Mesothelial cell of epicardium (in vitro differentiated cells): ENCODE results near the gene WSCD1. TPM values are rescaled to one million over a fixed set of nuclear protein-coding genes. Genes with fewer than 3 reads are reported as not detected.

Source experiments
- DNase-seq, 2 experiments: peaks; one replicate each; pipeline ENCODE4 v3.0.0; 2021; ENCODE audit warnings: low spot score in 2 of 2; ENCODE audit not compliant: unreplicated experiment in 2 of 2
- H3K27ac Mint-ChIP-seq: 2 replicates; pipeline ENCODE4 v1.8.0; 2021; ENCODE audit warnings: mixed read lengths
- H3K27me3 Mint-ChIP-seq: 2 replicates; pipeline ENCODE4 v1.8.0; 2021; ENCODE audit warnings: low read depth, mixed read lengths
- H3K36me3 Mint-ChIP-seq: 2 replicates; pipeline ENCODE4 v1.8.0; 2021; ENCODE audit warnings: mixed read lengths
- H3K4me1 Mint-ChIP-seq: 2 replicates; pipeline ENCODE4 v1.8.0; 2021; ENCODE audit warnings: mixed read lengths
- H3K4me3 Mint-ChIP-seq: 2 replicates; pipeline ENCODE4 v1.8.0; 2021; ENCODE audit warnings: mild to moderate bottlenecking, moderate library complexity, mixed read lengths
- H3K9me3 Mint-ChIP-seq: 2 replicates; pipeline ENCODE4 v1.8.0; 2021; ENCODE audit warnings: mixed read lengths
- CTCF ChIP-seq: fragments of 200-600 bp; sonication (generic); IDR thresholded peaks from one replicate; pipeline ENCODE4 v1.5.0; 2021; ENCODE audit warnings: antibody characterized with exemption; ENCODE audit not compliant: unreplicated experiment
- total RNA-seq: library from RNA; stranded (reverse); gene quantifications from 3 replicates; pipeline ENCODE4 v1.2.1, GENCODE V29; 2021

Gene WSCD1
- total RNA-seq, 1 donor from 2014 or later = 1.6 TPM

DNA sequence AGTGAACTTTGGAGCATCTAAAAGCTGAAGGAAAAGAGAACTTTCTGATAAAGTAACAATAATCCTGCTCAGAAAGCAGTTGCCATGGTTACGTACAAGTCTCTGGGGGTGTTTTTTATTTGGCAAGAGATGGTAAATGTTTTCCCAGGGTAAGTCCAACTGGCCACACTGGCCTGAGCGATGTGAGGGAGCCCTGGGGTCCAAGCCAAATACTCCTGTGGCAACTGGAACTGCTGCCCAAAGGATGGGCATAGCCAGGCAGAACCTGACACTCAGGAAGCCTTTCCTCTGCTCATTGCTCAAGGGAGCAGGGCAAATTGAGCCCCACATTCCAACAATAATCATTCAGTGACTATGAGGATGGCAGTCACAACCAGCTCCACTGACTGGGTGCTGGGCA, 26.8 kb upstream of the WSCD1 start:
- Mint-ChIP-seq H3K4me3 (no peak overlapping the region), H3K36me3 (no peaks in the 10 kb centered on the region), H3K27ac (no peak overlapping the region), H3K4me1 (no peaks in the 10 kb centered on the region), H3K9me3 (no peaks in the 10 kb centered on the region), H3K27me3 (peaks cover 21% of the 10 kb centered on the region)
- TF ChIP-seq CTCF = no peak
- no peak for DNase-seq

- TF ChIP-seq CTCF = no peak
- Mint-ChIP-seq H3K36me3 (no peaks in the 10 kb centered on the region), H3K4me3 (no peak overlapping the region), H3K4me1 (no peaks in the 10 kb centered on the region), H3K27ac (no peak overlapping the region), H3K27me3 (peaks cover 22% of the 10 kb centered on the region), H3K9me3 (no peaks in the 10 kb centered on the region)
- no peak for DNase-seq
These were observed 25.9 kb upstream of the WSCD1 start for GRCh38 chr17:6044261-6044660.

DNA sequence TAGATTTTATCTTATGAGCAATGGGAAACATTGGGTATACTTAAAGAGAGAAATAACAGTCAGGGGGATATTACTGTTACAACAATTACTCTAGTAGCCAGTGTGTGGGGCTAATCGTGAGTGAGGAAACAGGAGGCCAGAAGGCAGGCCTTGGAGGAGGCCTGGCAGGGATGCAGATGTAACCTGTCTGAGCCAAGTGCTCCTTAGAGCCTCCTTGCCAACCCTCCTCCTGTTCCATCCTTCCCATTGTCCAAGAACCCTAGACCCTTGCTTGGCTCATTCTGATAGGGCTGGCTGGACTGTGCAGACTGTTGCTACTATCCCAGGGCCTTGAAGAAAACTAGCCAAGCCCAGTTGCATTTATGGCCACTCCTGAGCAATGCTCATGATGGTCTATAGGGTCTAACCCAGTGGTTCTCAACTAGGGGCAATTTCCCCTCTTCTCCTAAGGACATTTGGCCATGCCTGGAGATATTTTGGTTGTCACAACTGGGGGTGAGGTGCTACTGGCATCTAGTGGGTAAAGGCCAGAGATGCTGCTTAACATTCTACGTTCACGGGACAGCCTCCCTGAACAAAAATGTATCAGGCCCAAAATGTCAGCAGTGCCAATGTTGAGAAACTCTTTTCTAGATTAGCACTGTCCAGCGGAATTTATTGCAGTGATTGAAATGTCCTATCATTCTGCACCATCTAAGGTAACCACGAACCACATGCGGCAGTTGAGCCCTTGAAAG, 24.4 kb upstream of the WSCD1 start:
- DNase-seq = no peak
- Mint-ChIP-seq H3K36me3 (no peaks in the 10 kb centered on the region), H3K27ac (no peak overlapping the region), H3K27me3 (peaks cover 24% of the 10 kb centered on the region), H3K4me1 (no peaks in the 10 kb centered on the region), H3K4me3 (no peak overlapping the region), H3K9me3 (no peaks in the 10 kb centered on the region)
- no peak for TF ChIP-seq CTCF

DNA sequence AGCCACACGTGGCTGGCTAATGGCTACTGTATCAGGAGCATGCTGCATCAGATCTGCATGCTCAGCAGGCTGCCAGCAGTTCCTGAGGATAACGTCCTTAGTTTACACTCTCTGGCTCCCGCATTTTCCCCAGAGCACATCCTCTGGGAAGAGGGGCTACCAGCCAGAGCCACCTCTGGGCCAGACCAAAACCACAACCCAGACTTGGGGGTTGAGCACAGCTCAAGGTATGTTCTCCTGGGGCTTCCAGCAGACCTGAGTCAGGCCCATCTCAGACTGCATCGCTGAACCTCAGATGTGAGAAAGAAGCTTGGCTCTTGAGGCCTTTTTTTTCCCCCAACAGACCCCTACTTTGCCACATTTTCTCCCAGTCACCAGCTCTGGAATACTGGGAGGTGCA, 23.7 kb upstream of the WSCD1 start:
- peaks cover 24% of the 10 kb centered on the region for H3K27me3 Mint-ChIP-seq
- H3K4me3 Mint-ChIP-seq = no peak overlapping the region
- H3K9me3 Mint-ChIP-seq = no peaks in the 10 kb centered on the region
- H3K27ac Mint-ChIP-seq = no peak overlapping the region
- no peaks in the 10 kb centered on the region for H3K36me3 Mint-ChIP-seq
- H3K4me1 Mint-ChIP-seq = no peaks in the 10 kb centered on the region
- no peak for TF ChIP-seq CTCF
- DNase-seq = no peak

GRCh38 chr17:6046931-6047330, 23.2 kb upstream of the WSCD1 start:
- Mint-ChIP-seq H3K4me1 (no peaks in the 10 kb centered on the region), H3K4me3 (no peak overlapping the region), H3K27me3 (peaks cover 26% of the 10 kb centered on the region), H3K27ac (no peak overlapping the region), H3K9me3 (no peaks in the 10 kb centered on the region), H3K36me3 (no peaks in the 10 kb centered on the region)
- no peak for DNase-seq
- no peak for TF ChIP-seq CTCF

DNA sequence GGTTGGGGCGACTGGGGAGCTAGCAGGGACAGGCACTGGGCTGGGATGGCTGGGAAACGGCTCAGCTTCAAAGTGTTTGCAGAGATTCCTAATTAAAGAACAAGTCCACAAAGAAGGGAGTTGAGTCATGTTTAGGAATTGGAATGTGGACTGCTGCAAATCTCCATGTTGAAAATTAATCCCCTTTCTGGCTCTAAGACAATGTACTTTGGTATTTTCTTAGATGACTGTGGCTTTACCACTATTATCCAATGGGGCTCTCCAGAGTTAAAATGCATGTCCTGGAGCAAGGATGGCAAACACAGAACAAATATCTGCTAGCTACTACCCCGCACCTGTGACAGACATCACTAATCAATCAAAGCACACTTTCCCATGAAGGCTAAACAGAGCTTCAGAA, 22.2 kb upstream of the WSCD1 start:
- no peak for TF ChIP-seq CTCF
- no peaks in the 10 kb centered on the region for H3K9me3 Mint-ChIP-seq

More for the DNA sequence above, 22.2 kb upstream of the WSCD1 start:
- Mint-ChIP-seq H3K36me3 (no peaks in the 10 kb centered on the region), H3K4me1 (no peaks in the 10 kb centered on the region), H3K27me3 (peaks cover 30% of the 10 kb centered on the region), H3K27ac (peak overlapping the region; percentile 12), H3K4me3 (no peak overlapping the region)
- DNase-seq = no peak
